Transverse colon (tissue), 4 donors: ENCODE measurements around the gene TMEM266. TPM values are rescaled to one million over a fixed set of nuclear protein-coding genes. Genes with fewer than 3 reads are reported as not detected.

Experiments used
- DNase-seq: peaks from one replicate; pipeline ENCODE4 v3.0.0-alpha.2; 2019
- H3K27ac ChIP-seq, 4 donors: fragments of 200-600 bp; sonication (generic); 2 replicates each; pipeline ENCODE4 v1.5.1; 2016 to 2018; ENCODE audit warnings: inconsistent platforms in 4 of 4
- H3K27me3 ChIP-seq: fragments of 200-600 bp; sonication (generic); 2 replicates; pipeline ENCODE4 v1.5.1; 2017; ENCODE audit warnings: inconsistent platforms
- H3K36me3 ChIP-seq, 4 donors: fragments of 200-600 bp; sonication (generic); 2 replicates each; pipeline ENCODE4 v1.5.1; 2017 to 2019; ENCODE audit warnings: inconsistent platforms in 4 of 4
- H3K4me1 ChIP-seq, 4 donors: fragments of 200-600 bp; sonication (generic); 2 replicates each; pipeline ENCODE4 v1.5.1; 2017 to 2020; ENCODE audit warnings: inconsistent platforms in 4 of 4
- H3K4me3 ChIP-seq, 4 donors: fragments of 200-600 bp; sonication (generic); 1 replicate in 1 of 4; 2 replicates in 3 of 4; pipeline versions ENCODE4 v1.5.1 to v1.6.1; 2017 to 2019; ENCODE audit warnings: inconsistent platforms in 4 of 4
- H3K9me3 ChIP-seq, 2 donors: fragments of 200-600 bp; sonication (generic); 2 replicates each; pipeline ENCODE4 v1.5.1; 2017 to 2019; ENCODE audit warnings: inconsistent platforms in 2 of 2
- EP300 ChIP-seq: sonication (generic); formaldehyde crosslinking; IDR thresholded peaks from one replicate; pipeline ENCODE4 v1.6.1; 2017; ENCODE audit warnings: antibody characterized with exemption, low read depth
- POLR2A ChIP-seq: fragments of 450-650 bp; IDR thresholded peaks from one replicate; pipeline ENCODE4 v1.6.1; 2016; ENCODE audit warnings: antibody characterized with exemption, mild to moderate bottlenecking, moderate library complexity
- POLR2AphosphoS5 ChIP-seq, 3 donors: sonication (generic); formaldehyde crosslinking; IDR thresholded peaks; one replicate each; pipeline ENCODE4 v1.6.1; 2016; ENCODE audit warnings: antibody characterized with exemption in 3 of 3
- WGBS, 2 donors: methylation state at CpG; one replicate each; pipeline ENCODE4 v1.1.5; 2018; ENCODE audit warnings: low coverage in 1 of 2; 5-methylcytosine and 5-hydroxymethylcytosine counted together
- in situ Hi-C, 4 donors: fragments of 200-750 bp; cut with MboI; loops; one replicate each; pipeline versions ENCODE4 v1.15.0 to v1.15.1; 2017; ENCODE audit warnings: low sequenced_read_pairs in 3 of 4, low pct_ligation_motif_present in 1 of 4, low pct_unique_long_range_greater_than_20kb in 1 of 4
- intact Hi-C: fragments of 100-400 bp; cut with DNase I; formaldehyde crosslinking; loops from one replicate; pipeline ENCODE4 v1.15.1; 2023; ENCODE audit warnings: low total_unique reads
- total RNA-seq, 4 donors: library from RNA; depleted of rRNA; stranded (reverse); fragments of >200 nt; gene quantifications; one replicate each; pipeline ENCODE4 v1.1.0, GENCODE V29; 2016
- TF ChIP-seq, protein P1 (sequence below), 5 experiments: fragments of 200-600 bp in 3 of 5; fragments of 450-650 bp in 2 of 5; sonication (generic) in 3 of 5; IDR thresholded peaks; 1 replicate in 2 of 5; 2 replicates in 3 of 5; pipeline ENCODE4 v1.5.1; 2016 to 2017; ENCODE audit warnings: antibody characterized with exemption in 5 of 5, inconsistent platforms in 3 of 5, mild to moderate bottlenecking in 2 of 5, moderate library complexity in 1 of 5

Gene TMEM266
- total RNA-seq, 4 donors from 2014 or later = 0.41 TPM; not detected in 3

DNA sequence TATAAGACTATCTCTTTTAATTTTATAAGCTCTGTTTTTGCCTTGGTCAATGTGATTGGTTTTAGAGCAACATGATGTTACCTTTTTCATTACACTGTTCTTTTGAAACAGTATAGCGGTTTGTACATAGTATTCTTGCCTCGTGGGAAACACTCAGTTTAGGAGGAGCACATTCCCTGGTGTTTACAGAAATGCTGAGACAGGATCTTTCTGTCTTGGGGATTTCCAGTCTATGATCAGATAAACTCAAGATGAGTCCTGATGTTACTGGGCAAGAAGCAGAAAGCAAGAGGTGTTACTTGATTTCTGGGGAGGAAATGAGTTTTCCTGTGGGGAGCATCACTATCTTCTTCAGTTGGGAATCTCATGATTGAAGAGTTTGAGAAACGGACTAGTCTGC is 2.5 kb downstream of the TMEM266 start:
- no peaks in the 10 kb centered on the region for H3K36me3 ChIP-seq
- H3K4me1 ChIP-seq = peaks cover 7 to 17% (median 12%) of the 10 kb centered on the region in 4 donors
- no peak overlapping the region for H3K27ac ChIP-seq
- in situ Hi-C loops = loop anchor here in 2 of 4 donors (10.0 kb wide), 1 partner anchor 73 kb away; no protein-coding TSS in a partner anchor
- H3K4me3 ChIP-seq = no peak overlapping the region
- no peaks in the 10 kb centered on the region for H3K9me3 ChIP-seq
- no peak for DNase-seq
- 45 to 51% methylated on average over 3 of the region's 3 CpGs for WGBS, 2 donors
- intact Hi-C loops = no loop called here
- no peak for TF ChIP-seq EP300
- TF ChIP-seq, protein P1, sequence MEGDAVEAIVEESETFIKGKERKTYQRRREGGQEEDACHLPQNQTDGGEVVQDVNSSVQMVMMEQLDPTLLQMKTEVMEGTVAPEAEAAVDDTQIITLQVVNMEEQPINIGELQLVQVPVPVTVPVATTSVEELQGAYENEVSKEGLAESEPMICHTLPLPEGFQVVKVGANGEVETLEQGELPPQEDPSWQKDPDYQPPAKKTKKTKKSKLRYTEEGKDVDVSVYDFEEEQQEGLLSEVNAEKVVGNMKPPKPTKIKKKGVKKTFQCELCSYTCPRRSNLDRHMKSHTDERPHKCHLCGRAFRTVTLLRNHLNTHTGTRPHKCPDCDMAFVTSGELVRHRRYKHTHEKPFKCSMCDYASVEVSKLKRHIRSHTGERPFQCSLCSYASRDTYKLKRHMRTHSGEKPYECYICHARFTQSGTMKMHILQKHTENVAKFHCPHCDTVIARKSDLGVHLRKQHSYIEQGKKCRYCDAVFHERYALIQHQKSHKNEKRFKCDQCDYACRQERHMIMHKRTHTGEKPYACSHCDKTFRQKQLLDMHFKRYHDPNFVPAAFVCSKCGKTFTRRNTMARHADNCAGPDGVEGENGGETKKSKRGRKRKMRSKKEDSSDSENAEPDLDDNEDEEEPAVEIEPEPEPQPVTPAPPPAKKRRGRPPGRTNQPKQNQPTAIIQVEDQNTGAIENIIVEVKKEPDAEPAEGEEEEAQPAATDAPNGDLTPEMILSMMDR (IDR thresholded peaks at IDR 0.05) = no peak
- TF ChIP-seq POLR2AphosphoS5 (IDR thresholded peaks at IDR 0.05) = no peak
- no peak for TF ChIP-seq POLR2A
- peaks cover 78% of the 10 kb centered on the region for H3K27me3 ChIP-seq

DNA sequence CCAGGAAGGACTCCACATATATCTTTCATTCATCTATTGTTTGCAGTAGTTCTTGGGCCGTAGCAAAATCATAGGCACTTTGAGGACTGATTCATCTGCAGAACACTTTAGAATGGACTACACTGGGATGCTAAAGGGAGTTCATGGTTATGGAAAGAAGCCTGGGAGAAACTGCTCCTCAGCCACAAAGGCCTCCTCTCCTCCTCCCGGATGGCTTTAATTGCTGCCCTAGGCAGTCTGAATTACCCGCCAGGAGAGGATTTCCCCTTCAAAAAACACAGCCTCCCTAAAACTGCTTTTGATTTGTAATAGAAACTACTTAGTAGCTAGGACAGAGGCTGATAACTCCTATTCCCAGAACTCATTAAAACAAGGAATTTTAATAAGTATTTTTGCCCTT is 4.6 kb downstream of the TMEM266 start:
- WGBS, 2 donors = 63% methylated on average over 3 of the region's 3 CpGs; no CpG with 5 or more reads in 1 of the 2 donors
- no peak overlapping the region for H3K4me3 ChIP-seq
- no peak for DNase-seq
- TF ChIP-seq EP300 = no peak
- TF ChIP-seq, protein P1 (IDR thresholded peaks at IDR 0.05) = no peak
- no peak for TF ChIP-seq POLR2A
- TF ChIP-seq POLR2AphosphoS5 (IDR thresholded peaks at IDR 0.05) = no peak
- H3K36me3 ChIP-seq = no peaks in the 10 kb centered on the region
- intact Hi-C loops = no loop called here
- in situ Hi-C loops = loop anchor here in 2 of 4 donors (10.0 kb wide), 1 partner anchor 70 kb away; no protein-coding TSS in a partner anchor
- H3K27me3 ChIP-seq = peaks cover 60% of the 10 kb centered on the region
- H3K9me3 ChIP-seq = no peaks in the 10 kb centered on the region
- H3K27ac ChIP-seq = no peak overlapping the region
- peaks cover 0 to 6% (median 3%) of the 10 kb centered on the region in 4 donors for H3K4me1 ChIP-seq

DNA sequence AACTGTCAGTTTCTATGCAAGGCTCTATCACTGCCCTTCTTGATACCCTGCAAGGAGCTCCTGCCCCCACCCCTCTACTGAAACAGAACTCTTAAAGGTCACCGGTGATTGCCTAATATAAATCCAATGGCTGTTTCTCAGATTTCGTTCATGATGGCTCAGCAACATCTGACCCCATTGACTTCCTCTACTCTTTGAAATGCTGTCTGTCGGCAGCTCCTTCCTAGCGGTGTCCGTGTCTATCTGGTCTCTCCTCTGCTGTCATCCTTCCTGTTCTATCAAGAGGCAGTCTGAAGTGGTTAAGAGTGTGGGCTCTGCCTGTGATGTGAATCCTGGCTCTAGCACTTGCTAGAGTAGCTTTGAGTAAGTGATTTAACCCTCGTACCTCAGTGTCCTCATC is 5.5 kb downstream of the TMEM266 start:
- DNase-seq = no peak
- TF ChIP-seq POLR2A (no peak), POLR2AphosphoS5 (IDR thresholded peaks at IDR 0.05) (no peak), EP300 (no peak)
- TF ChIP-seq, protein P1 (IDR thresholded peaks at IDR 0.05) = no peak

DNA sequence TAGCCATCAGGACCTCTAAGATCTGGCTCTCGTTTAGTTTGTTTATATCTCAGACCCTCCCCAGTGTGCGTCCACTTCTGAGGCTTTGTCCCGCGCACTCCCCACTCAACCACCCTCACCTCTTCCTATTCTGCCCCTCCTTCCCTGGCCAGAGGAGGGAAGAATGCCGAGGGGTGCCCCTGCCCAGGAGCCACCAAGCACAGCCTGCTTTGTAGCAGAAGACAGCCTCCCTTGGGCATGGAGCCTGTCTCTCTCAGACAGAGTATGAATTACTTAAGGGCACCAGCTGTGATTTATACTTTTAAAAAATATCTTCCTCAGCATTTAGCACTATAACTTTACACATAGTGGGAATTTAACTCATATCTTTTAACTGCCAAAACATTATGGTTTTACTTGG is 6.0 kb downstream of the TMEM266 start:
- no peak for DNase-seq
- intact Hi-C loops = no loop called here
- 73% methylated on average over 5 of the region's 5 CpGs; no CpG with 5 or more reads in 1 of the 2 donors for WGBS, 2 donors
- in situ Hi-C loops = loop anchor here in 2 of 4 donors (10.0 kb wide), 1 partner anchor 69 kb away; no protein-coding TSS in a partner anchor
- Histone ChIP-seq H3K36me3 (no peaks in the 10 kb centered on the region), H3K27ac (no peak overlapping the region), H3K4me3 (no peak overlapping the region), H3K27me3 (peaks cover 50% of the 10 kb centered on the region), H3K4me1 (no peaks in the 10 kb centered on the region), H3K9me3 (no peaks in the 10 kb centered on the region)
- TF ChIP-seq POLR2AphosphoS5 (IDR thresholded peaks at IDR 0.05) (no peak), EP300 (no peak), POLR2A (no peak)
- TF ChIP-seq, protein P1 (IDR thresholded peaks at IDR 0.05) = no peak

More for the DNA sequence above, 5.5 kb downstream of the TMEM266 start:
- no peak overlapping the region for H3K4me3 ChIP-seq
- H3K9me3 ChIP-seq = no peaks in the 10 kb centered on the region
- H3K36me3 ChIP-seq = no peaks in the 10 kb centered on the region
- in situ Hi-C loops (loop anchor here in 2 of 4 donors (10.0 kb wide), 1 partner anchor 70 kb away; no protein-coding TSS in a partner anchor), intact Hi-C loops (no loop called here)
- H3K27me3 ChIP-seq = peaks cover 55% of the 10 kb centered on the region
- H3K4me1 ChIP-seq = peaks cover 0 to 2% (median under 1%) of the 10 kb centered on the region in 4 donors
- WGBS, 2 donors = 31 to 51% methylated on average over 6 of the region's 6 CpGs
- H3K27ac ChIP-seq = no peak overlapping the region
